CD4-positive, alpha-beta T cell (primary cell): ENCODE results near the gene HAPLN2. TPM values are rescaled to one million over a fixed set of nuclear protein-coding genes. Genes with fewer than 3 reads are reported as not detected.

Experiments
- ATAC-seq: fragments of 200-7000 bp; cut with Tn5 transposase; one replicate; pipeline ENCODE4 v1.10.0; 2022; ENCODE audit warnings: mild to moderate bottlenecking; ENCODE audit not compliant: poor library complexity
- CTCF ChIA-PET: fragments of 350-600 bp; sonication (Branson Sonifier 250); formaldehyde crosslinking; loops from one replicate; lab custom pipeline; 2021; ENCODE audit warnings: antibody characterized with exemption, inconsistent platforms; lab: Charles Lee
- POLR2A ChIA-PET: fragments of 350-600 bp; sonication (Branson Sonifier 250); formaldehyde crosslinking; loops from one replicate; lab custom pipeline; 2021; ENCODE audit warnings: antibody characterized with exemption, inconsistent platforms; lab: Charles Lee
- DNase-seq, 14 experiments: peaks; one replicate each; pipeline ENCODE4 v3.0.0-alpha.2; 2013 to 2020; ENCODE audit warnings: mixed read lengths in 2 of 14
- H3K27ac ChIP-seq, 2 donors: one replicate each; pipeline versions ENCODE4 v1.5.1 to v1.7.0; 2013; ENCODE audit warnings: low read length in 2 of 2, low read depth in 1 of 2, mild to moderate bottlenecking in 1 of 2
- H3K27me3 ChIP-seq, 2 experiments: 1 replicate in 1 of 2; 2 replicates in 1 of 2; pipeline versions ENCODE4 v1.6.1 to v1.7.0; 2013; ENCODE audit warnings: low read length in 2 of 2, control low read depth in 1 of 2, mild to moderate bottlenecking in 1 of 2, moderate library complexity in 1 of 2; ENCODE audit not compliant: insufficient read depth in 2 of 2, control insufficient read depth in 1 of 2
- H3K36me3 ChIP-seq: one replicate; pipeline ENCODE4 v1.6.1; 2013; ENCODE audit warnings: low read length, control low read depth; ENCODE audit not compliant: insufficient read depth
- H3K4me1 ChIP-seq: one replicate; pipeline ENCODE4 v1.6.1; 2013; ENCODE audit warnings: low read length, control low read depth; ENCODE audit not compliant: insufficient read depth
- H3K4me3 ChIP-seq: one replicate; pipeline ENCODE4 v1.5.1; 2013; ENCODE audit warnings: mild to moderate bottlenecking, low read length, moderate library complexity
- H3K9me3 ChIP-seq, 2 experiments: 1 replicate in 1 of 2; 2 replicates in 1 of 2; pipeline versions ENCODE4 v1.6.1 to v1.7.0; 2013; ENCODE audit warnings: low read length in 2 of 2, mild to moderate bottlenecking in 2 of 2, control low read depth in 1 of 2, moderate library complexity in 1 of 2; ENCODE audit not compliant: control insufficient read depth in 1 of 2, insufficient read depth in 1 of 2
- H3K27ac Mint-ChIP-seq: one replicate; pipeline ENCODE4 v1.8.0; 2020; ENCODE audit warnings: mixed read lengths
- H3K27me3 Mint-ChIP-seq: one replicate; pipeline ENCODE4 v1.8.0; 2021; ENCODE audit warnings: mixed read lengths
- H3K36me3 Mint-ChIP-seq: one replicate; pipeline ENCODE4 v1.8.0; 2021; ENCODE audit warnings: low read depth, mixed read lengths
- H3K4me1 Mint-ChIP-seq: one replicate; pipeline ENCODE4 v1.8.0; 2021; ENCODE audit warnings: low read depth, mixed read lengths
- H3K4me3 Mint-ChIP-seq: one replicate; pipeline ENCODE4 v1.8.0; 2020; ENCODE audit warnings: mild to moderate bottlenecking, mixed read lengths
- H3K9me3 Mint-ChIP-seq: one replicate; pipeline ENCODE4 v1.8.0; 2020; ENCODE audit warnings: mixed read lengths
- CTCF ChIP-seq: fragments of 200-600 bp; IDR thresholded peaks from one replicate; pipeline ENCODE4 v1.8.0; 2022; ENCODE audit warnings: antibody characterized with exemption, mild to moderate bottlenecking
- intact Hi-C, 2 experiments: fragments of 100-400 bp; cut with DNase I in 1 of 2; cut with micrococcal nuclease in 1 of 2; formaldehyde crosslinking; loops; one replicate each; pipeline versions ENCODE4 v1.15.1 to v1.9.0; 2023 to 2025; cut with DNase I, micrococcal nuclease
- total RNA-seq, 174 experiments: library from RNA in 2 of 174; stranded (reverse) in 2 of 174; gene quantifications; one replicate each; pipeline ENCODE4 v1.2.3 and lab custom pipeline; 2021 to 2026

Gene HAPLN2
- total RNA-seq, 2 experiments from 2014 or later = 0.44 to 0.56 TPM

- CTCF ChIA-PET = no interaction called here
- no peak overlapping the region for H3K27ac Mint-ChIP-seq
These were observed 51.1 kb downstream of the HAPLN2 start for GRCh38 chr1:156670359-156670758.

GRCh38 chr1:156670791-156671190 is 51.6 kb downstream of the HAPLN2 start:
- POLR2A ChIA-PET = no interaction called here
- no peak overlapping the region for H3K27ac Mint-ChIP-seq

More at GRCh38 chr1:156670359-156670758, 51.1 kb downstream of the HAPLN2 start:
- peaks cover 30% of the 10 kb centered on the region for H3K27me3 Mint-ChIP-seq
- POLR2A ChIA-PET = no interaction called here
- Histone ChIP-seq H3K27ac (no peak overlapping the region), H3K27me3 (peaks cover 9 to 12% of the 10 kb centered on the region in 2 experiments), H3K36me3 (no peaks in the 10 kb centered on the region), H3K4me1 (no peaks in the 10 kb centered on the region), H3K9me3 (no peaks in the 10 kb centered on the region), H3K4me3 (no peak overlapping the region)
- no peaks in the 10 kb centered on the region for H3K36me3 Mint-ChIP-seq
- no peaks in the 10 kb centered on the region for H3K4me1 Mint-ChIP-seq
- H3K9me3 Mint-ChIP-seq = no peaks in the 10 kb centered on the region
- no peak for DNase-seq
- H3K4me3 Mint-ChIP-seq = no peak overlapping the region
- intact Hi-C loops = no loop called here
- no peak for TF ChIP-seq CTCF
- ATAC-seq = no peak

GRCh38 chr1:156671804-156672203 is 52.6 kb downstream of the HAPLN2 start:
- Histone ChIP-seq H3K4me3 (no peak overlapping the region), H3K27ac (no peak overlapping the region), H3K4me1 (peaks cover 1% of the 10 kb centered on the region), H3K27me3 (peaks cover 15 to 26% of the 10 kb centered on the region in 2 experiments), H3K9me3 (no peaks in the 10 kb centered on the region), H3K36me3 (no peaks in the 10 kb centered on the region)
- Mint-ChIP-seq H3K4me3 (no peak overlapping the region), H3K27me3 (peaks cover 39% of the 10 kb centered on the region), H3K9me3 (no peaks in the 10 kb centered on the region), H3K36me3 (no peaks in the 10 kb centered on the region), H3K27ac (no peak overlapping the region), H3K4me1 (no peaks in the 10 kb centered on the region)
- DNase-seq (no peak), ATAC-seq (no peak)
- ChIA-PET CTCF (interaction anchor here (1.2 kb wide), 1 partner anchor 18 kb away, joined by 3 read pairs; no protein-coding TSS in a partner anchor), POLR2A (no interaction called here)
- intact Hi-C loops = no loop called here
- TF ChIP-seq CTCF = no peak

More at GRCh38 chr1:156670791-156671190, 51.6 kb downstream of the HAPLN2 start:
- H3K36me3 ChIP-seq = no peaks in the 10 kb centered on the region
- H3K4me3 ChIP-seq = no peak overlapping the region
- Mint-ChIP-seq H3K4me3 (no peak overlapping the region), H3K4me1 (no peaks in the 10 kb centered on the region), H3K36me3 (no peaks in the 10 kb centered on the region), H3K27me3 (peaks cover 34% of the 10 kb centered on the region), H3K9me3 (no peaks in the 10 kb centered on the region)
- no peak for TF ChIP-seq CTCF
- no peaks in the 10 kb centered on the region for H3K9me3 ChIP-seq
- ATAC-seq (no peak), DNase-seq (no peak)
- H3K27ac ChIP-seq = no peak overlapping the region
- intact Hi-C loops = no loop called here
- no peaks in the 10 kb centered on the region for H3K4me1 ChIP-seq
- CTCF ChIA-PET = no interaction called here
- H3K27me3 ChIP-seq = peaks cover 11 to 16% of the 10 kb centered on the region in 2 experiments
